ENCODE results near the gene TYW1. TPM values are rescaled to one million over a fixed set of nuclear protein-coding genes. Genes with fewer than 3 reads are reported as not detected.
A peak's percentile ranks its signal among the peaks of the same experiment; 100 is the strongest.
"Not testable (repeated sequence)": the region's sequence is repeated elsewhere in the genome, so short reads cannot be mapped to it uniquely, and the experiment has no call there.

Gene TYW1, protein sequence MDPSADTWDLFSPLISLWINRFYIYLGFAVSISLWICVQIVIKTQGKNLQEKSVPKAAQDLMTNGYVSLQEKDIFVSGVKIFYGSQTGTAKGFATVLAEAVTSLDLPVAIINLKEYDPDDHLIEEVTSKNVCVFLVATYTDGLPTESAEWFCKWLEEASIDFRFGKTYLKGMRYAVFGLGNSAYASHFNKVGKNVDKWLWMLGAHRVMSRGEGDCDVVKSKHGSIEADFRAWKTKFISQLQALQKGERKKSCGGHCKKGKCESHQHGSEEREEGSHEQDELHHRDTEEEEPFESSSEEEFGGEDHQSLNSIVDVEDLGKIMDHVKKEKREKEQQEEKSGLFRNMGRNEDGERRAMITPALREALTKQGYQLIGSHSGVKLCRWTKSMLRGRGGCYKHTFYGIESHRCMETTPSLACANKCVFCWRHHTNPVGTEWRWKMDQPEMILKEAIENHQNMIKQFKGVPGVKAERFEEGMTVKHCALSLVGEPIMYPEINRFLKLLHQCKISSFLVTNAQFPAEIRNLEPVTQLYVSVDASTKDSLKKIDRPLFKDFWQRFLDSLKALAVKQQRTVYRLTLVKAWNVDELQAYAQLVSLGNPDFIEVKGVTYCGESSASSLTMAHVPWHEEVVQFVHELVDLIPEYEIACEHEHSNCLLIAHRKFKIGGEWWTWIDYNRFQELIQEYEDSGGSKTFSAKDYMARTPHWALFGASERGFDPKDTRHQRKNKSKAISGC
- 15.2 and 23.9 TPM in 2 replicates for polyA plus RNA-seq (2014; cell fraction: cytosol; rRNA removed)
- 8.0 and 18.0 TPM in 2 replicates for polyA plus RNA-seq (2014; cell fraction: nucleus; rRNA removed)

GRCh38 chr7:66996444-66997191 is at the start of gene TYW1:
TYW1 (plus strand) TSS chr7:66996833; CDS start chr7:66996979, 146 bp downstream.
- peak; percentile 99 for DNase-seq (ENCODE audit: low spot score)

DNA sequence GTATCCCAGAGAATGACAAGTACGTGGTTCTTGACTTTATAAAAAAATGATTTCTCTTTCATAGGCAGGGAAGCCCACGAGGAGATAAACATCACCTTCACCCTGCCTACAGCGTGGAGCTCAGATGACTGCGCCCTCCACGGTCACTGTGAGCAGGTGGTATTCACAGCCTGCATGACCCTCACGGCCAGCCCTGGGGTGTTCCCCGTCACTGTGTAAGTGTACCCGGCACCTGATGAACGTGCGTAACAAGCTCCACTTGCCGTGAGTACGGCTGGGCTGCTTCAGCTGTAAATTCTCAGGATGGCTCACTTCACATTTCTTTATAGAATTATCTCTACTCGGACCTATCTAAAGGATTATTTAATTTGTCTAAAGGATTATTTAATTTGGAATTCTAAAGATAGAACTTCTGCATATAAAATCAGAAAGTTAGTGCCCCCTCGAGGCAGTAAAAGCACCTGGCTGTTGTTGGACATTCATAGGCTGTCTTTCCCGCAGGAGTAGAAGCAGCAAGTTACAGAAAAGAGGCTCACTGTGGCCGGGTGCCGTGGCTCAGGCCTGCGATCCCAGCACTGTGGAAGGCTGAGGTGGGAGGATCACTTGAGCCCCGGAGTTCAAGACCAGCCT is 48.0 kb upstream of the TYW1 start:
- no peak for DNase-seq (ENCODE audit: low spot score)

GRCh38 chr7:66950311-66950710 is 46.3 kb upstream of the TYW1 start:
- DNase-seq (ENCODE audit: low spot score): no peak

DNA sequence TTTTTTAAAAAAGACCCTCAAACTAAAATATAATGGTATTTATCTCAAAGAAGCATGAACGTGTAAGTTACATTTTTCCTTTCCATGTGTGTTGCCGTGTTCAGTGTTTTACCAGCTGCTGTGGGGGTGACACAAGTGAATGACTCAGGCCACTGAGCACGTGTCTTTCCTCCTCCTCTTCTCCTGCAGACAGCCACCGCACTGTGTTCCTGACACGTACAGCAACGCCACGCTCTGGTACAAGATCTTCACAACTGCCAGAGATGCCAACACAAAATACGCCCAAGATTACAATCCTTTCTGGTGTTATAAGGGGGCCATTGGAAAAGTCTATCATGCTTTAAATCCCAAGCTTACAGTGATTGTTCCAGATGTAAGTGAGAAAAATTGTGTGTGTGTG is 45.9 kb upstream of the TYW1 start:
- no peak for DNase-seq (ENCODE audit: low spot score)

DNA sequence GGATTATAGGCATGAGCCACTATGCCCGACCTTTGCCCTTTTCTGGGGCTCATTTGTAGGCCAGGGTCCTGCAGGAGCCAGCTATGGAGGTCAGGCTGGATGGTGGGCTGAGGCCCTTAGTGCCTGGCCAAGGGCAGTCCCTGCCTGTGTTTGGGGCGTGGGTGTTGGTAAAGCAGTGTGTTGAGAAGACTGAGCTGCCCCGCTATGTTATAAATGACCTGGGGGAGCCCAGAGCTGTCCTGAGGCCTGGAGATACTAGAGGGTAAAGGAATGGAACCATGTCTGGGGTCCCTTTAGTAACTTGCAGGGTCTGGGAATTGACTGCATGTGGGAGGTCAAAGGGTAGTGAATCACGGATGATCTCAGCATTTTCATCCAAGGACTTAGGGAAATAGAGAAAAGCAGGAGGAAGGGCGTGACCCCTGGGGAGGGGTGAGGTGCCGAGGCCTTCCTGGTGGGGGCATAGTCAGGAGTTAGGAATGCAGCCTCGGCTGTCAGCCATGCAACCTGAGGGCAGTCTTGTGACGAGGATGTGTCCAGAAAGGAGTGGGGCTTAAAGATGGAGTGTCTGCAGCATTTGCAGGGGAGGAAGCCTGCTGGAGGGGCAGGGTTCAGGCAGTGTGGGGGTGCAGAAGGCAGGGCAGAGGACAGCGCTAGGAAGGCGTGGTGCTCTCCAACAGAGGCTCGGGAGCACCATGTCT is 44.1 kb upstream of the TYW1 start:
- DNase-seq (ENCODE audit: low spot score): no peak

DNA sequence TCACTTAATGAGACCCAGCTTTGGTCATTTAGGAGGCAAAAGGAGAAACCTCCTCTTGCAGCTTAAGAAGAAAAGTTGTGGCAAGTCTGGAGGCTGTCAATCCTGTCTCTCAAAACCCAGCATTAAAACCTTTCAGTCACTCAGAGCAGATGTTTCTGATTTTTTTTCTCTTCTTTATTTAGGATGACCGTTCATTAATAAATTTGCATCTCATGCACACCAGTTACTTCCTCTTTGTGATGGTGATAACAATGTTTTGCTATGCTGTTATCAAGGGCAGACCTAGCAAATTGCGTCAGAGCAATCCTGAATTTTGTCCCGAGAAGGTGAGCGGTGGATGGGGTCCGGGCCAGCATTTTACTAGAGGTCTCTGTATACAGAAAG is 43.6 kb upstream of the TYW1 start:
- DNase-seq (ENCODE audit: low spot score): no peak

GRCh38 chr7:66957595-66958290 is 38.9 kb upstream of the TYW1 start:
- DNase-seq (ENCODE audit: low spot score): no peak

DNA sequence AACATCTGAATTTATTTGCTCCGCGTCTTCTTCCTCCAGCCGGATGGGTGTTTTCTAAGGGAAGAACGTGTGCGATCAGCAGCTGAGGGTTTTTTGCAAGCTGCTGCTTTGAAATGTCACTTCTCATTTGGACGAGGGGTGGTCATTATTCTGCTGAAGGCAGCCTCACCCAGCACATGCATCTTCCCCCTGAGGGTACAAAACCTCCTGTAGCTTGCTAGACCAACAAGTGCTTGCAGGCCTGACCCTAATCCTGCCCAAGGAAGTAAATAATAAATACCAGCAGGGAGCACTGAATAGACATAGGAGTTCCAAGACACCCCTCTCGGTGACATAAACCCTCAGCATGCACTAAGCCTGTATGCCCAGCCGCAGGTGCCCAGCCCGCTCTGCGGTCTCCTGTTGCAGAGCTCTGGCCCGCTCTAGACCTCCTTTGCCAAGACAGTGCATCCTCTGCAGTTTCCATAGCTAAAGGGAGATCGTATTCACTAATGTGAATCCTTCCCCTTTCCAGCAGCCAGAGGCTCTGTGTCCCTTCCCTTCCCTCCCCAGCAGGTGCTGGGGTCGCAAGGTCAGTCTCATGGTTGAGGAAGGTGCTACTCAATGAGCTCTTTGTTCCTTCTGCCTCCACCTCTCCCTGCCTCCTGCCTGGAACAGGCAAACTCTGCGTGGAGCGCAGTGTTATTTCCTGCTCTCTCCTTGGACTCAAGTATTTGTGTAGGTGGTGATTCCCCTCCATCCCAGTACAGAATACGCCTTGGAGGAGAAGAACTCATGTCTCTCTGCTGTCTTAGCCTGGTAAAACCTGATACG is 37.9 kb upstream of the TYW1 start:
- no peak for DNase-seq (ENCODE audit: low spot score)

- DNase-seq (ENCODE audit: low spot score): no peak
These were observed 36.4 kb upstream of the TYW1 start for GRCh38 chr7:66960192-66960591.

DNA sequence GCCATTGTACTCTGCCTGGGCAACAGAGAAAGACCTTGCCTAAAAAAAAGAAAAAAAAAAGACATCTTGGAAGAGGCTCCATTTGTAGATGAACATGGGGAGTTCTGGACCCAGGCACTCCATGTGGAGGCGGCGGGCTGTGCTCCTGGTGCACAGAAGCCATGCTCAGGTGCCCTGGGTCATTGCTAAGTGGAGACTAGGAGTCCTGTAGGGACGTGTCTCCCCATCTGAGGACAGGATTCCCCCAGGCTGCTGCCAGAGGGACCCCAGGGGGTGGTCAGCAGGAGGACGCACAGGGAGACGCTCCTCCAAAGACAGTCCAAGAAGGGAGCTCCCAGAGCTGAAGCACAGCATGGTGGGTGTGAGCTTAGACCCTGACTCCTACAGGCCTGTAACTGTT is 35.5 kb upstream of the TYW1 start:
- no peak for DNase-seq (ENCODE audit: low spot score)

GRCh38 chr7:66964411-66964810 is 32.2 kb upstream of the TYW1 start:
- DNase-seq (ENCODE audit: low spot score): no peak

GRCh38 chr7:66967029-66967428 is 29.6 kb upstream of the TYW1 start:
- DNase-seq (ENCODE audit: low spot score): no peak

- DNase-seq (ENCODE audit: low spot score): not testable (repeated sequence)
These were observed 27.6 kb upstream of the TYW1 start for GRCh38 chr7:66969001-66969400.

- no peak for DNase-seq (ENCODE audit: low spot score)
These were observed 26.3 kb upstream of the TYW1 start for GRCh38 chr7:66970310-66970709.

- peak; percentile 49 for DNase-seq (ENCODE audit: low spot score)
These were observed 21.5 kb upstream of the TYW1 start for GRCh38 chr7:66974986-66975590.

DNA sequence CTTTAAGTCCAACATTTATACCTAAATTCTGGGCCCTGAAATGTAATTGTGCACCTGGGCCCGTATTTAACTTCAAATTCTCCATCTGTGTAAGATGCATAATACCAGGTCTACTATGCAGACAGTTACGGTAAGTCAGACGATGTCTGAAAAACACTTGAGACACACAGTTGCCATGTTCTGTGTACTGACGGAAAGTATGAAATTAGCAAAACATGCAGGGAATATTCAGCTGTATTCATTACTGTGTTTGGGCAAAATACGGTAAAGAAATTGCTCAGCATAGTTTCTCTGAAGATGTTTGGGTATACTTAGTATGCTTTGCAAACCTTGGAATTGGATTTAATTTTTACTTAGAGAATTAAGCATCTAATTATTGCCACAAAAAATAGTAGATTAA is 18.3 kb upstream of the TYW1 start:
- not testable (repeated sequence) for DNase-seq (ENCODE audit: low spot score)

GRCh38 chr7:66979013-66979412 is 17.6 kb upstream of the TYW1 start:
- DNase-seq (ENCODE audit: low spot score): not testable (repeated sequence)

- not testable (repeated sequence) for DNase-seq (ENCODE audit: low spot score)
These were observed 16.3 kb upstream of the TYW1 start for GRCh38 chr7:66980336-66980735.

DNA sequence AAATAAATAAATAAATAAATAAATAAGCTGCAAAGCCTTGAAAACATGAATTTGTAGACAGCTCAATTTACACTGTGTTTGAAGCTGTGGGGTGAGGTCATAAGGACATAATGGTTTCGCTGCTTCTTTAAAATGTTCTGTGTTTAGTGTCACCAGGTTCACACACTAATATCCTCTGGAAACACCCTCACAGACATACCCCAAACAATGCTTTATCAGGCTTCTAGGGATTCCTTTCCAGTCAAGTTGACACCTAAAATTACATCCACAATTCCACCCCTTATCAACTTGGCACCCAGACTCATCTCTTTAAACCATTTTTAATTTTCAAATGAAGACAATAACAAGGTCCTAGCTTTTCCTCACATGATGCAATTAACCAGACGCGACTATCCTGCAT is 7.1 kb upstream of the TYW1 start:
- not testable (repeated sequence) for DNase-seq (ENCODE audit: low spot score)

Data from SK-N-DZ (cell line).